HG03103 (cell line): Measurements from ENCODE around the gene PFDN1.
"Not testable (repeated sequence)": the region's sequence is repeated elsewhere in the genome, so short reads cannot be mapped to it uniquely, and the experiment has no call there.

Experiments
- ATAC-seq: cut with Tn5 transposase; IDR thresholded peaks from one replicate; pipeline ENCODE4 v1.9.1; 2021; ENCODE audit warnings: low read depth; ENCODE audit not compliant: unreplicated experiment

Gene PFDN1

GRCh38 chr5:140220032-140220697, 82.7 kb downstream of the PFDN1 start:
- peak; percentile 50 for ATAC-seq

GRCh38 chr5:140219068-140219991, 83.6 kb downstream of the PFDN1 start:
- no peak for ATAC-seq

GRCh38 chr5:140217299-140218026, 85.4 kb downstream of the PFDN1 start:
- no peak for ATAC-seq

- ATAC-seq = no peak
These were observed 86.3 kb downstream of the PFDN1 start for GRCh38 chr5:140216478-140217074.

GRCh38 chr5:140215276-140215675, 87.6 kb downstream of the PFDN1 start:
- no peak for ATAC-seq

GRCh38 chr5:140214831-140215230, 88.1 kb downstream of the PFDN1 start:
- no peak for ATAC-seq

- ATAC-seq = no peak
These were observed 89.4 kb downstream of the PFDN1 start for GRCh38 chr5:140213370-140213983.

GRCh38 chr5:140208065-140208464, 94.8 kb downstream of the PFDN1 start:
- ATAC-seq = no peak

GRCh38 chr5:140207250-140207964, 95.5 kb downstream of the PFDN1 start:
- ATAC-seq = peak; percentile 52

- ATAC-seq = no peak
These were observed 96.9 kb downstream of the PFDN1 start for GRCh38 chr5:140205952-140206351.

GRCh38 chr5:140205216-140205615, 97.7 kb downstream of the PFDN1 start:
- ATAC-seq = no peak

- ATAC-seq = no peak
These were observed 100.3 kb downstream of the PFDN1 start for GRCh38 chr5:140202610-140203009.

- ATAC-seq = no peak
These were observed 100.8 kb downstream of the PFDN1 start for GRCh38 chr5:140202078-140202477.

GRCh38 chr5:140198915-140199314, 104.0 kb downstream of the PFDN1 start:
- not testable (repeated sequence) for ATAC-seq

GRCh38 chr5:140197023-140197422, 105.9 kb downstream of the PFDN1 start:
- ATAC-seq = no peak

- ATAC-seq = no peak
These were observed 106.6 kb downstream of the PFDN1 start for GRCh38 chr5:140196115-140196814.
